ENCODE measurements around the gene SLC36A3.
A peak's percentile ranks its signal among the peaks of the same experiment; 100 is the strongest.

The SLC36A3 gene

GRCh38 chr5:151234476-151235238 is 68.9 kb downstream of the SLC36A3 start:
- H3K27me3 ChIP-seq (ENCODE audit: control insufficient read depth, insufficient read depth, low read length) = no peaks in the 10 kb centered on the region
- H3K4me1 ChIP-seq = peaks cover 7% of the 10 kb centered on the region
- no peak for TF ChIP-seq CTCF (IDR thresholded peaks at IDR 0.05)
- H3K9ac ChIP-seq = no peak overlapping the region
- H3K4me3 ChIP-seq (ENCODE audit: low read depth, low read length) = no peak overlapping the region
- H3K4me2 ChIP-seq (ENCODE audit: low read length) = no peak overlapping the region
- peaks cover 2% of the 10 kb centered on the region for H3K79me2 ChIP-seq
- no peaks in the 10 kb centered on the region for H3K9me3 ChIP-seq (ENCODE audit: control insufficient read depth, low read length)
- H3K36me3 ChIP-seq (ENCODE audit: control insufficient read depth, insufficient read depth, low read length) = no peaks in the 10 kb centered on the region
- peak overlapping the region; percentile 52 for H3K27ac ChIP-seq
- peak overlapping the region; percentile 72 for H2AFZ ChIP-seq

GRCh38 chr5:151233616-151234085 is 69.9 kb downstream of the SLC36A3 start:
- Histone ChIP-seq H3K9ac (no peak overlapping the region), H2AFZ (no peak overlapping the region), H3K27me3 (ENCODE audit: control insufficient read depth, insufficient read depth, low read length) (no peaks in the 10 kb centered on the region), H3K36me3 (ENCODE audit: control insufficient read depth, insufficient read depth, low read length) (no peaks in the 10 kb centered on the region), H3K79me2 (peaks cover 2% of the 10 kb centered on the region), H3K4me1 (peaks cover 7% of the 10 kb centered on the region), H3K9me3 (ENCODE audit: control insufficient read depth, low read length) (no peaks in the 10 kb centered on the region), H3K4me3 (ENCODE audit: low read depth, low read length) (no peak overlapping the region), H3K4me2 (ENCODE audit: low read length) (no peak overlapping the region), H3K27ac (no peak overlapping the region)
- no peak for TF ChIP-seq CTCF (IDR thresholded peaks at IDR 0.05)

DNA sequence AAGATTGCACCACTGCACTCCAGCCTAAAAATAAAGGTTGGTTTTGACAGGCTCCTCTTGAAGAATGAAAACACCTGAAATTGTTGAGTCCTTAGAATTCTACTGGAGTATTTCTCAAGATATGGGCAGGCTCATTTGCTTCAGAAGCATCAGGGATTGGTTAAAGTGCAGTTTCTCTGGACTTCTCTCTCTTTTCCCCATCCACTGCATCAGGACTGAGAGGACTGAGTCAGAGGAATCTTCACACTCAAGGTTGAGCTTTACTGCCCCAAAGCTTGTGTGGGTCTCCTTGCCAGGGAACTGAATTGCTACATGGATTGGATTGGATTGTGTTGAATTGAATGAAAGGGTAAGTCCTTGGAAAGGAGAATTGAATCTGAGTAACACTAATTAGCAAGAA is 72.2 kb downstream of the SLC36A3 start:
- Histone ChIP-seq H2AFZ (no peak overlapping the region), H3K4me1 (peaks cover 7% of the 10 kb centered on the region), H3K9ac (no peak overlapping the region), H3K9me3 (ENCODE audit: control insufficient read depth, low read length) (no peaks in the 10 kb centered on the region), H3K27ac (no peak overlapping the region), H3K79me2 (peaks cover 2% of the 10 kb centered on the region), H3K4me2 (ENCODE audit: low read length) (no peak overlapping the region), H3K36me3 (ENCODE audit: control insufficient read depth, insufficient read depth, low read length) (no peaks in the 10 kb centered on the region), H3K27me3 (ENCODE audit: control insufficient read depth, insufficient read depth, low read length) (no peaks in the 10 kb centered on the region), H3K4me3 (ENCODE audit: low read depth, low read length) (no peak overlapping the region)
- no peak for TF ChIP-seq CTCF (IDR thresholded peaks at IDR 0.05)

- H3K4me3 ChIP-seq (ENCODE audit: low read depth, low read length) = no peak overlapping the region
- H3K79me2 ChIP-seq = peaks cover 2% of the 10 kb centered on the region
- no peak overlapping the region for H3K9ac ChIP-seq
- no peak for TF ChIP-seq CTCF (IDR thresholded peaks at IDR 0.05)
- H3K27me3 ChIP-seq (ENCODE audit: control insufficient read depth, insufficient read depth, low read length) = no peaks in the 10 kb centered on the region
- H3K27ac ChIP-seq = peak overlapping the region; percentile 53
- no peak overlapping the region for H2AFZ ChIP-seq
- H3K9me3 ChIP-seq (ENCODE audit: control insufficient read depth, low read length) = no peaks in the 10 kb centered on the region
- H3K4me2 ChIP-seq (ENCODE audit: low read length) = no peak overlapping the region
- H3K4me1 ChIP-seq = peaks cover 7% of the 10 kb centered on the region
- no peaks in the 10 kb centered on the region for H3K36me3 ChIP-seq (ENCODE audit: control insufficient read depth, insufficient read depth, low read length)
Measured at GRCh38 chr5:151230048-151230680, 73.4 kb downstream of the SLC36A3 start.

Data from parathyroid adenoma (tissue), 2 donors.